Activated CD4-positive, alpha-beta T cell treated with anti-CD3 and anti-CD28 coated beads for 48 hours (primary cell): ENCODE data around the gene TSSC4.

ENCODE experiments used
- DNase-seq: peaks from one replicate; pipeline ENCODE4 v3.0.0-alpha.2; 2020

Gene TSSC4

DNA sequence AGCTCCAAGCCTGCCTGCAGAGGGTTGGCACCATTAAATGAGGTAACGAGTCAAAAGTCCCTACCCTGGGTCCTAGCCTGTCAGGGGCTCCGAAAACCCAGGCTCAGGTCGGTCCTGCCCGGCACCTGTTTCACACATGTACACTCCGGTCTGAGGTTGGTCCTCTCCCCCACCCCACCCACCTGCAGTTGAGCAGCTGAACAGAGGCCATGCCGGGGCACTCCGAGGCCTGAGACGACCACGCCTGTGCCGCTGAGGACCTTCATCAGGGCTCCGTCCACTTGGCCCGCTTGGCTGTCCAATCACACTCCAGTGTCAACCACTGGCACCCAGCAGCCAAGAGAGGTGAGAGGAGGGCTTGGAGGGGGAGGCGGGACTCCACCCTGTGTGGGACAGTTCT, 1.6 kb downstream of the TSSC4 start:
- DNase-seq, result no peak

DNA sequence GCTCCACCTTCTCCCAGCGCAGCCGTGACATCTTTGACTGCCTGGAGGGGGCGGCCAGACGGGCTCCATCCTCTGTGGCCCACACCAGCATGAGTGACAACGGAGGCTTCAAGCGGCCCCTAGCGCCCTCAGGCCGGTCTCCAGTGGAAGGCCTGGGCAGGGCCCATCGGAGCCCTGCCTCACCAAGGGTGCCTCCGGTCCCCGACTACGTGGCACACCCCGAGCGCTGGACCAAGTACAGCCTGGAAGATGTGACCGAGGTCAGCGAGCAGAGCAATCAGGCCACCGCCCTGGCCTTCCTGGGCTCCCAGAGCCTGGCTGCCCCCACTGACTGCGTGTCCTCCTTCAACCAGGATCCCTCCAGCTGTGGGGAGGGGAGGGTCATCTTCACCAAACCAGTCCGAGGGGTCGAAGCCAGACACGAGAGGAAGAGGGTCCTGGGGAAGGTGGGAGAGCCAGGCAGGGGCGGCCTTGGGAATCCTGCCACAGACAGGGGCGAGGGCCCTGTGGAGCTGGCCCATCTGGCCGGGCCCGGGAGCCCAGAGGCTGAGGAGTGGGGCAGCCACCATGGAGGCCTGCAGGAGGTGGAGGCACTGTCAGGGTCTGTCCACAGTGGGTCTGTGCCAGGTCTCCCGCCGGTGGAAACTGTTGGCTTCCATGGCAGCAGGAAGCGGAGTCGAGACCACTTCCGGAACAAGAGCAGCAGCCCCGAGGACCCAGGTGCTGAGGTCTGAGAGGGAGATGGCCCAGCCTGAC, 2.5 kb downstream of the TSSC4 start:
- no peak for DNase-seq

DNA sequence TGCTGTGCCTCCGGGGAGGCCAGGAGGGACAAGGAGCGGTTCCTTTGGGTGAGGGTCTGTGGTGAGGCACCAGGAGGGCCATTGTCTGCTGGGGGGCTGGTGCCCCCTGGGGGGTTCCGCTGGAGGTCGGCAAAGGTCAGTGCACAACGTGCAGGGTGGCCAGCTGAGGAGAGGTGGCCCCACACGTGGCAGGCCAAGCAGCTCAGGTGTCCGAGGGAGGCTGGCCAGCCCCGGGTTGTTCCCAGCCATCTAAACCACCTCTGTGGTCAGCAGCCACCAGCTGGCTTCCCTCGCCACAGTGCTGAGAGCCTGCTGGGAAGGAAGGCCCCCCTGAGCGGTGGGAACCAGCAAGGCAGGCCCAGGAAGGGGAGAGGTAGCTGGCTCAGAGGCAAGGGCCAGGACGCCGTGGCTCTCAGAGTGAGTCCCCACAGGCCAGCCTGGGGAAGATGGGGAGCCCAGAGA, 4.2 kb downstream of the TSSC4 start:
- DNase-seq, result no peak

DNA sequence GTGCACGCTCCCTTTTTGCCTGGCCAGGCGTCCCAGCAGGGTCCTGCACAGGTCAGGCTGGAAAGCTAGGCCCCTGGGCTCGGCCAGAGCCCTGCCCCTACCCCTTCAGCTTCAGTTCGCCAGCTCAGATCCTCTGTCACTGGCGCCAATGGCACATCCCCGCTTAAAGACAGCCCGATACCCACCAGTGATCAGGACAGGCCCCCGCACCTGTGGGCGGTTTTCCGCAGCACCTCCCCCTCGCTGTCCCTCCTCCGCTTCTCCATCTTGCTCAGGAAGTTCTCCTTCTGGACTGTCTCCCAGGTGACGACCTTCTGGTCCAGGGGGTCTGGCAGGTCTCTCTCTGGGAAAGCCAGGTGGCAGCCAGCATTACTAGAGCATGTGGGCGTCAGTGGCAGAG, 5.9 kb downstream of the TSSC4 start:
- DNase-seq, result no peak

DNA sequence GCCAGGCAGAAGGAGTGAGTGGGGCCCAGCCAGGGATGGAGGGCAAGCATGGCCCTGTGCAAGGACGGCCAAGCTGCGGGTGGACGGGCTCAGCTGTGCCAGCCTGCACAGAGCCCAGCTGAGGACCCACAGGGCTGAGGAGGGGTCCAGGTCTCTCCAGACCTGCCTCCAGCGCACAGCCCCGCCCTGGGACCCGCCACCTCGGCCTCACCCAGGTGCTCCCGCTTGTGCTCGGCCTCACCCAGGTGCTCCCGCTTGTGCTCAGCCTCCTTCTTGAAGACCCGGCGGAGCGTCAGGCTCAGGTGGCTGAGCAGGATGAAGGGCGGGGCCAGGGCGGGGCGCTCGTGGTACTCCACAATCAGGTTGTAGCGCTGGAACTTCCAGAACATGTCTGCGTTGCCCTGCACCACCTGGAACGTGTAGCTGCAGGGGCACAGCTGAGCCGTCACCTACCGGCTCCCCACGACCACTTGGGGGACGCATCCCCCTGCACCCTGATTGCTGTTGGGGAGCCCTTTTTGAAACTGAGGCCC, 6.4 kb downstream of the TSSC4 start:
- DNase-seq, result no peak

DNA sequence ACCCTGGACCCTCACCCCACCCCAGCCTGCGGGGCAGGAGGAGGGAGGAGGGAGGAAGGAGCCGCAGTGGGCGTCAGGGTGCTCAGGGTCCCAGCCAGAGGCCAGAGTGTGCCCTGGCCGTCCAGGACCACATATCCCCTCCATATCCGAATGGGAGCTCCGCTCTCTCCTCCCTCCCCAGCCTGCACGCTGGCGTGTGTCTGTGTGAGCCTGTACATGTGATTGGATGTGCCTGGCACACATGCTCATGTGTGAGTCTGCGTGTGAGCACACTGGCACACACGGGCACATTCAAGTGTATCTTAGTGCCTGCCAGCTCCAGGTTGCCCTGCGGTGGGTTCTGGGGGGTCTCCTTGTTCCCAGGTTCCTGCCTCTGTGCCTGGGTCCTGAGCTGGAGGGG, 8.1 kb downstream of the TSSC4 start:
- DNase-seq, result no peak

DNA sequence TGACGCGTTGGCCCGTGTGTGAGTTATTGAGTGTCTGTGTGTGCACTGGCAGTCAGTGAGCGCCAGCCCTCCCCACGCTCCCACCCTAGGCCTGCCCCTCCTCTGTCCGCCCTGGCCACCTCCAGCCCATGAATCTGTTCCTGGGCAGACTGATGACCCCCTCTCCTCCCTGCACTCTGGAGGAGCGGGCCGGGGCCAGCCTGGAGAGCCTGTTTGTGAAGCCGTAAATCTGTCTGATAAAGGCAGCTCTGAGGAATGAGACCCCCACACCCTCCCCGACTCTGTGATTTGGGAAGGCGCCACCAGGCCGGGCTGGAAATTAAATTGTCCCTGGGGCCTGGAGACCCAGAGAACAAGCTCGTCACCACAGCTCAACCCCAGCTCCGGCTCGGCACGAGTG, 8.6 kb downstream of the TSSC4 start:
- DNase-seq, result no peak

DNA sequence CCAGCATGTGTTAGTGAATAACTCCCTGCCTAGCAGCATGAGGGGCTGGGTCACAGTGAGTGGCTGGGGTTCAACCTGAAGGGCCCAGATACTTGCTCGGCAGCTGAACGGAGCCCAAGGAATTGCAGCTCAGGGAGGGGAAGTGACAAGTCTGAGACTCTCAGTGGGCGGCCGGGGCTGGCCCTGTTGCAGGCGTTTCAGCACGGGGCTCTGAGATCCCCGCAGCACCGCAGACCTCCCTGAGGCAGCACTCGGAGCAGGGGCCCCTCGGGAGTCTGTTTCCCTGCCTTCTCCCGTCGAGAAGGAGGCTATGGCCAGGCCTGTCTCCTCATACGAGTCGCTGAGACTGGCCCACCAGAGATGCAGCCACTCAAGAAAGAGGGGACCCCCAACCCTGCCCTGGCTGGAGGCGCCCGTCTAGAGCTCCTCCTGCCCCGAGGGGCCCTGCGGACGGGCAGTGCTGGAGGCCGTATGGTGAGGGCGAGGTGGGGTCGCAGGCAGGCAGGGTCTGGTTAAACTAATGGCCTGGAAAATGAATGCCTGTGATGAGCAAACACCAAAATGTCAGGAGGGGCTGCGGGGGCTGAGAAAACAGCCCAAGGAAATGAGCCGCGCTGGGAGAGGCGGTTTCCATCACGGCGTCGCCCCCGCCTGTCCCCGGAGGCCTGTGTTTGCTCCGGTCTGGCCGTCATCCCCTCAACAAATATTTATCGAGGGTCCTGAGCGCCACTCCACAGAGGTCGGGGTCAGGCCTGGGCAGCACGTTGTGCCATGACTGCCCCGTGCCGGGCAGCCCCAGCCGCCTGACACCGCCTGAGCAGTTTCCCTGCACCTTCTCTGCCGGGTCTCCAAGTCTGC, 9.3 kb downstream of the TSSC4 start:
- no peak for DNase-seq

DNA sequence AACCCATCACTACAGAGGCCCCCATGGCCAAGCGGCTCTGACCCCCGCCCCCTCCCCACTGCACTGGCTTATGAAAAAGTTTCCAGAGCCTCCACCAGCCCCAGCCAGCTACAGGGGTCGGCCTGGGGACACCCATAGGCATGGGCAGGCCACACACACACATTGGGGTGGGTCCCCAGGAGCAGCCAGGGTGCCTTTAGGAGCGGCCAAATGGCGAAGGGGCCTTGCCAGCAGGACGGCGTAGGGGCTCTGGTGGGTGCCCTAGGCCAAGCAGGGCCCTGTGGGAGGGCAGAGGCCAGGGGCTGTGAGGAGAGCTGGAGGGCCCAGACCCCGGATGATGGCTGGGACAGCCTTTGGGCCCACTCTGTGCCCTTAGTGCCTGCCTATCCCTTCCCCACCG, 10.1 kb downstream of the TSSC4 start:
- DNase-seq, result no peak

DNA sequence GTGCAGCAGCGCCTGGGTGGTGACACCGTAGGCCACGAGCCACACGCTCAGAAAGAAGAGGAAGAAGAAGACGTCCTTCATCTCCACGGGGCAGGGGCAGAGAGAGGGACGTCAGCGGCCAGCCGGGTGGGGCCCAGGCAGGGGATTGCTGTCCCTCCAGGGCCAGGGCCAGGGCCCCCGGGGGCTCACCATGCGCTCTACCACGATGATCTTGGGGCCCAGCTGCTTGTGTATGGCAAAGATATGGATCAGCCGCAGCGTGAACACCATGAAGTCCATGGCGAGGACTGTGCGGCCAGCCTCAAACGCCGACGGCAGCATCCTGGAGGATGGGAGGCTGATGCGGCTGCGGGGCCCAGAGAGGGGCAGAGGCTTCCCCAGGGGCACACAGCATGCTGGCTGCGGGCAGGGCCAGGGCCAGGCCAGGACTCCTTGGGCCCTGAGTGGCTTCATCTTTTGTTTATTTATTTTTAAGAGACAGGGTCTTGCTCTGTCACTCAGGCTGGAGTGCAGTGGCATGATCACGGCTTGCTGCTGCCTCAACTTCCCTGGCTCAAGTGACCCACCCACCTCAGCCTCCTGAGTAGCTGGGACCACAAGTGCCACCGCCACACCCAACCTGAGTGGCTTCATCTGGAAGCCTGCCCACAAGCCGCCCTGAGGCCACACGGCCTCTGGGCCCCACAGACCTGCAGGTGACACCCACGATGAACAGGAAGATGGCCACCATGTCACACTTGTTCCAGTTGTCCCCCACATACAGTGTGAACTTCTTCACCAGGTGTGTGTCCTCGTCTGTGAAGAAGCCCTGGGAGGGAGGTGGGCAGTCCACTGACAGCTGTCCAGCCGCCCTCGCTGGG, 11.1 kb downstream of the TSSC4 start:
- no peak for DNase-seq

DNA sequence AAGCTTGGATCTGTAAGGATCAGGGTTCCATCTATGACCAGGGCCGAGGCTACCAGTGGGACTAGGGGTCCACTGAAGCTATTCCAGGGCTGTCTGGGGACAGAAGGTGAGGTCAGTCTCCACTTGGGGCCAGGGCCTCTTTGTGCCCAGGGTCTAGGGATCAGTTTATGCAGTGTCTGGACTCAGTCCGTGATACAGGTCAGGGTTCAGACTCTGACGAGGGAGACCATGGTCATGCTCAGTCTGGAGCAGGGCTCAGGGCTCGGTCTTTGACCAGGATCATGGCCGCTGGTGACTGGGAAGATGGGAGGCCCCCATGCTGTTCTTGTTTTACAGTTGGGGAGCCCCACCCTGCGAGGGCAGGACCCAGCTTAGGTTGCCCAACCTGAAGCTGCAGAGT, 11.8 kb downstream of the TSSC4 start:
- no peak for DNase-seq

DNA sequence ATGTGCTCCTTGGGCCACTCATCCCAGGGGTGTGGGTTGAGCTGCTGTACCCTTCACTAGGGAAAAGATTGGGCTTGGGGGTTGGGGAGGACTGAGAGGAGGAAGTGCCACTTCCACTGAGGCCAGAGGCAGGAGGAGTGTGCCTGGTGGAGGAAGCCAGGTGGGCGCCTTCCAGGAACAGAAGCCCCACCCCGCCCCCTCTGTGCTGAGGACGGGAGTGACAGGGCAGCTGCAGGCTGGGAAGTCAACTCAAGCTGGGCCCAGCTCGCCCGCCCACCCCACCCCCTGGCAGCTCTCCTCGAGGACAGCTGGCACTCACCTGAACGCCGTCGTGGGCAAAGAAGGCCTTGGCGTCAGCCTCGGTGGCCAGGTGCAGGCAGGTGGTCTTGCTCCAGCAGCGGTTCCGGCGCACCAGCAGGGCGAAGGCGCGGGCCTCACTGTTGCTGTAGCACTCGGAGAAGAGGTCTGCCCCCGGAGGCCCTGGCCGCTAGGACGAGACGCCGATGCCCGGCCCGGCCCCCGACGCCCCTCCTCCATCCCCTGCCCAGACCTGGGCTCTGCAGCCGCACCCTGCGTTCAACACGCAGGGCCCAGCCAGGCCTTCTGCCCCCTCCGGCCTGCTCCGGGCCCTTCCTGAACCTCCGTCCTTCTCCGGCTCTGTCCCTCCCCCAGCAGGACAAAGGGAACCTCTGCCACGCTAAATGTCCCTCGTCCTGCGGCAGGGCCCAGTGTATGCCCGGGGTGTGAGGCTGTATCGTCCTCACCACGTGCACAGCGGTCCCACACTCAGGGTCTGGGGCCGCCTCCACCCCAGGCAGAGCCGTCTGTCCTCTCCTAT, 13.4 kb downstream of the TSSC4 start:
- no peak for DNase-seq

DNA sequence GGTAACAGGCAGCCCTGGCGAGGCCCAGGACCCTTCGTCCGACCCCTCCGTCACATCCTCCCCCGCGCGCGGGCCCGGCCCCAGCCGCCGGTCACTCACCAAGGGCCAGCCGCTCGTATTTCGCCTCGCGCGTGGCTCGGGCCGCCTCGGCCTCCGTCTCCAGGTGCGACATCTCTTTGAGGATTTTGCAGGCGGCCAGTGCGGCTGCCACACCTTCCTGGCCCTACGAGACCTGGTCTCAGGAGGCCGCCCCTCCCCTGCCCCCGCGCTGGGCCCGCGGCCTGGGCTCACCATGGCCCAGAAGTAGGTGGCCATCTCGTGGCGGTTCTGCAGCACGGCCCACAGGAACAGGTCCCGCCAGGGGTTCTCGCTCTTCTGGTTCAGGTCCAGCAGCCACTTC, 14.1 kb downstream of the TSSC4 start:
- DNase-seq, result no peak

DNA sequence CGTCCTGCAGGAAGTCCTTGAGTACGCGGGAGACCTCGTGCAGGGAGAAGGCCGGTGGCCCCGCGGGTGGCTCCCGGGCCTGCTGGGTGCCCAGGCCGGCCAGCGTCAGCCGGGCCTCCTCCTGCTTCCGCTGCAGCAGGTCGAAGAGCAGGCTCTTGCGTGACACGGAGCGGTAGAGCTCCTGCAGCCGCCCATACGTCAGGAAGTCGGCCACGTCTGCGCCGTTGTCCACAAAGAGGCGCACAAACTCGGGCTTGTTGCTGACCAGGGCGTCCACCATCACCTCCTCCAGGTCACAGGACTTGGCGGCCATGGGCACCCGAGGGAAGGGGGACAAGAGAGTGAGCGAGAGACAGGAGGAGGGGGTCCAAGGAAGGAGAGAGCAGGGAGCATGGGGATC, 14.6 kb downstream of the TSSC4 start:
- DNase-seq, result no peak

DNA sequence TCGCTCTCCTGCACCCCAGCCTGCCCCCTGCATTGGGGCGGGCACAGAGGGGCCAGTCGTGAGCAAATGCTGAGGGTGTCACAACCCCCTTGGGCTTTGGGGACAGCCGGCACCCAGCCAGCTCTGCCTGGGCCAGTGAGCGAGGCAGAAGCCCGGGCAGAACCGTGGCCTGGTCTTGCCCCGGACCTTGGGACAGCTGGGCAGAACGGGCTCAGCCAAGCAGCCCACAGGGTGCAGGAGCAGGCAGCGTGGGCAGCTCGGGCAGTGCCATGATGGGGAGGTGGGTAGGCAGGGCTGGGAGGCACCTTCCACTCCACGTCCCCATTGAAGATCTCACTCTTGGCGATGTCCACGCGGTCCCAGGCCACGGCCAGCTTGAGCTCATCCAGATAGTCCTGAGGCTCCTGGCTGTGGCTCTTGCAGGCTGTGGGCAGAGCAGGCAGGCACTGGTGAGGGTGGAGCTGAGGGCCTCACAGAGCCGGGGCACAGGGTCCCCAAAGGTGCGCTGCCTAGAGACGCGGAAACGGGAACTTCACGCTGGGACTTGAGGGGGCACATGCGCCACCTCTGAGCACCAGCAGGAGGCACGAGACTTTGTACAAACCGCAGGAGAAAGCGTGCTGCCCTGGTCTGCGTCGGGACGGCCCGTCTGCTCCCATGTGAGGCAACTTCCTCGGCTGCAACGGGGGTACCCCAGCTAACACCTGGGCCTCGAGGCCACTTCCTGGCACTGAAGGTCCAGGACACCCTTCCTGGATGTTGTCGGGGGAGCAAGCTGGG, 15.2 kb downstream of the TSSC4 start:
- DNase-seq, result no peak

DNA sequence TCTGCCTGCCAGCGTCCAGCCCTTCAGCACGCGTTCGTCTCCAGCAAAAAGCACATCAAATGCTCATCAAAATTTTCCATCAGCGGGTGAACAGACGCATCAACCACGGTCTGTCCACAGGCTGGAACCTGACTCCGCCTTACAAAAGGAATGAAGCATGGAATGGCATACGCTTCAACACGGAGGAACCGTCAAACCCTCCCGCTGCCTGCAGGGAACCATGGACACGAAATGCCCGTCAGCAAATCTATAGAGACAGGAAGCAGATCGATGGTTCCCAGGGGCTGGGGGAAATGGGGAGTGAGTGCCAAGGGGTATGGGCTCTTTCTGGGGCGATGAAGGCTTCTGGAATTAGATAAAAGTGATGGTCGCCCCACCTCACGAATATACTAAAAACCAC, 16.2 kb downstream of the TSSC4 start:
- no peak for DNase-seq

DNA sequence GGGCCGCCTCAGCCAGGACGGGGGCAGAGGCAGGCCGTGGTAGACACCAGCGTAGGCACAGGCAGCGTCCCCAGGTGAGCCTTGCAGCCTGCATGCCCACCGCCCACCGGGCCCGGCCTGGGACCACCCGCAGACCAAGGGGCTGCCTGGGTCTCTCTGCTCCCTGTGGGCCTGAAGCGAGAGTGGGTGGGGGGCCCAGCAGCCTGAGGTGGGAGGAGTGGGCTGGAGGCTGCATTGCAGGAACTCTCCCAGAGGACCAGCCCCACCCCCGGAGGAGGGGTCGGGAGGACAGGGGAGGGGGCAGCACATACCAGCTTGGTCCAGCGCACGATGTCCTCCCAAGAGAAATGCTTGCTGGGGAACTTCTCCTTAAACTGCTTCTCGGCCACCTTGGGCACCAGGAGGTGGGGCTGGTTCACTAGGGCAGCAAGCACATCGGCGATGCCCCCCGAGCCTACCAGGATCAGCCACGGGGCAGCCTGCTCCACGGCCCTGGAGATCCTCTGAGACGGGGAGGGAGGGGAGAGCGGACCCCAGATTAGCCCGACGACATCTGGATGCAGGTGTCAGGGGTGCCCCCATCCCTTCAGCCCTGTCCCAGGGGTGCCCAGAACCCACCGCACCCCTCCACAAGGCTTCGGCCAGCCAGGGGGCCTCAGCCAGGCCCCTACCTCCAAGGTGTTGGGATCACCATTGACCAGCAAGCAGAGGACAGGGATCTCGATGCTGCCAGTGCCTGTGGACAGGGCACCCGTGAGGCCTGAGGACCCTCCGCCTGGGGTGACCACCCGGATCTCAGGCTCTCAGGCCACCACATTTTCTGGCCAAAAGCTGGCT, 17.5 kb downstream of the TSSC4 start:
- no peak for DNase-seq

DNA sequence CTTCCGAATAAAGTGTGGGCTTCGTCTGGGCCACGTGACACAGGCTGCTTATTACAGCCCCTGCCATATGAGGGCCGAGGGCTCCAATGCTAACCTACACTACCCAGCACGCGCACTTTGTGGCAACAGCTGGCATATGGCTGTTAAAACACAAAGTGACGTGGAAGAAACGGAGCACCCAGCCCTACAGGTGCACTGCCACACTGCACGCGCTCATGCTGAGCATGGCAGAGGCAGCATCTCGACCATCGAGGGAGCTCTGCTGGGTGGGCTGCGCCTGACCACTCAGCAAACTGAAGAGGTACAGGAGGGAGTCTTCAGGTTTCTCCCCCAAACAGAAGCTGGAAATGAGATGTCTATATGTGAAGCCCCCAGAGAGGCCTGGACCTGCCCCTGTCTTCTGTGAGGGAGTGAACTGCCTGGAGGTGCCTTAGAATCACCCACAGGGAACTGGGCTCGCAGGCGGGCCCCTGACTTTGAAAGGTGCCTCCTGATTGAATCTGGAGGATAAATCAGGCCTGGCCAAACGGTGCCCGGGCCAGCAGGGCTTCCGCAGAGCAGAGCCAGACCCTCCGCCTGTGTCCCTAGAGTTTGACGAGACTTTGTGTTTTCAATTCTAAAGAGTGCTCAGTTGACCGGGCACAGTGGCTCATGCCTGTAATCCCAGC, 18.3 kb downstream of the TSSC4 start:
- DNase-seq, result no peak

DNA sequence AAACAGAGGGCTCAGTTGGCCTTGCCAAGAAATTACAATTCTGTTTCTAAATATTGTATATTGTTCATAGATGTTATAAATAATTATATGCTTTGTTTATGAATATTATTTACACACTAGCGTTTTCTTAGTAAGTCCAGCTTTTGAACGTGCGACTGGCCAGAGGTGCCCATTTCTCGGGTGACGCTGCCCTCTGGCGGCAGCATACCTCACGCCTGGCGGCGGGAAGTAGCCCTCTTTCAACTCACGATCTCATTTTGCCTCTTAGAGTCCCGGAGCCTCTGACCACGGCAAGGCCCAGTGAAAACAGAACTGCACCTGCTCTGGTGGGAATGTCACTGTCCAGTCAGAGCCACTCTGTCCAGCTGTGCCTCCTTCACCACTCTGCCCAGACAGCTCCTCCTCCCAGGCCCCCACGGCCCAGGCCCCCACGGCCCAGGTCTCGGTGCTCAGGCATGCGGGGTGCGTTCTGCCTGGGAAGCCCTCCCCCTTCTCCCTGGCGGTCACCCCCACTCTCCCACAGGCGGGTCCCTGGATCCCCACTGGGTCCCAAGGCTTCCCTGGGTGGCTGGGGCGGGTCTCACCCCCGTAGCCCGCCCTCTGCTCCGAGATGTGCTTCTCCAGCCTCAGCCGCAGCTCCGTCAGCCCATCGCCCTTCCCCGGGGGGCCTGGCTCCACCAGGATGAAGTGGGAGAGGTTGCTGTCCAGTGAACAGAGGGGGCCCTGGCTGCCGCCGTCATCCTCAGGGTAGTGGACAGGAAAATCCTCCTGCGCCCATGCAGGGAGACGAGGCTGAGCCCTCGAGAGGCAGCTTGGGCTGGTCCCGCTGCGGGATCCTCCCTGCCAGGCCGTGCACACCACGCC, 19.3 kb downstream of the TSSC4 start:
- peak; percentile 76 for DNase-seq
